ENCODE data around the gene CDK5R2.

GRCh38 chr2:218952160-218952559, 7.3 kb upstream of the CDK5R2 start:
- TF ChIP-seq ARNTL (CRISPR knock-in tag; IDR thresholded peaks at IDR 0.05; ENCODE audit: borderline replicate concordance, low read depth), result no peak
- TF ChIP-seq OSR1 (CRISPR knock-in tag; IDR thresholded peaks at IDR 0.05), result no peak
- no peak for TF ChIP-seq GLIS3 (CRISPR knock-in tag; IDR thresholded peaks at IDR 0.05)
